Lower lobe of right lung (tissue), 2 donors: ENCODE results near the gene ZAR1. TPM values are rescaled to one million over a fixed set of nuclear protein-coding genes. Genes with fewer than 3 reads are reported as not detected.
"Not testable (repeated sequence)": the region's sequence is repeated elsewhere in the genome, so short reads cannot be mapped to it uniquely, and the experiment has no call there.

Source experiments
- ATAC-seq, 2 donors: fragments of 200-7000 bp; cut with Tn5 transposase; one replicate each; pipeline ENCODE4 v1.9.1; 2020 to 2022; ENCODE audit warnings: mild to moderate bottlenecking in 2 of 2, moderate library complexity in 2 of 2
- DNase-seq: peaks from one replicate; pipeline ENCODE4 v3.0.0-alpha.2; 2020
- H3K27ac ChIP-seq: fragments of 200-600 bp; one replicate; pipeline ENCODE4 v1.8.0; 2022
- H3K27me3 ChIP-seq: fragments of 200-600 bp; one replicate; pipeline ENCODE4 v1.8.0; 2022; ENCODE audit warnings: low read depth
- H3K36me3 ChIP-seq: fragments of 200-600 bp; one replicate; pipeline ENCODE4 v1.8.0; 2022; ENCODE audit warnings: mild to moderate bottlenecking
- H3K4me1 ChIP-seq: fragments of 200-600 bp; one replicate; pipeline ENCODE4 v1.8.0; 2022
- H3K4me3 ChIP-seq: fragments of 200-600 bp; one replicate; pipeline ENCODE4 v1.8.0; 2022; ENCODE audit warnings: mild to moderate bottlenecking
- H3K9me3 ChIP-seq: fragments of 200-600 bp; one replicate; pipeline ENCODE4 v1.8.0; 2022
- intact Hi-C: fragments of 100-400 bp; cut with DNase I; formaldehyde crosslinking; loops from one replicate; pipeline ENCODE4 v1.11.0; 2022
- long read RNA-seq: library from polyadenylated mRNA; unstranded; transcript quantifications from one replicate; pipeline ENCODE4 v2.0.0, GENCODE V29; 2021
- total RNA-seq: library from RNA; stranded (reverse); fragmentation: NEBNext Ultra II Directional; extraction: Animal tissue kit (Norgen Biotek cat#: 25700); gene quantifications from one replicate; pipeline ENCODE4 v1.2.1, GENCODE V29; 2021
- TF ChIP-seq, protein P1 (sequence below): fragments of 200-600 bp; IDR thresholded peaks from one replicate; pipeline ENCODE4 v1.8.0; 2022; ENCODE audit warnings: antibody characterized with exemption, mild to moderate bottlenecking
- donor health status: DM: no; HTN: yes; CAD: no; lungs with severe emphysema.

The ZAR1 gene, protein sequence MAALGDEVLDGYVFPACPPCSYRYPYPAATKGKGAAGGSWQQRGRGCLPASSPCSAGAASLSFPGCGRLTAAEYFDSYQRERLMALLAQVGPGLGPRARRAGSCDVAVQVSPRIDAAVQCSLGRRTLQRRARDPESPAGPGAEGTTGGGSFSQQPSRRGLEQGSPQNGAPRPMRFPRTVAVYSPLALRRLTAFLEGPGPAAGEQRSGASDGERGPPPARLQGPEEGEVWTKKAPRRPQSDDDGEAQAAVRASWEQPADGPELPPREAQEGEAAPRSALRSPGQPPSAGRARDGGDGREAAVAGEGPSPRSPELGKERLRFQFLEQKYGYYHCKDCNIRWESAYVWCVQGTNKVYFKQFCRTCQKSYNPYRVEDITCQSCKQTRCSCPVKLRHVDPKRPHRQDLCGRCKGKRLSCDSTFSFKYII
- total RNA-seq, result not detected
- long read RNA-seq, result 0 reads

DNA sequence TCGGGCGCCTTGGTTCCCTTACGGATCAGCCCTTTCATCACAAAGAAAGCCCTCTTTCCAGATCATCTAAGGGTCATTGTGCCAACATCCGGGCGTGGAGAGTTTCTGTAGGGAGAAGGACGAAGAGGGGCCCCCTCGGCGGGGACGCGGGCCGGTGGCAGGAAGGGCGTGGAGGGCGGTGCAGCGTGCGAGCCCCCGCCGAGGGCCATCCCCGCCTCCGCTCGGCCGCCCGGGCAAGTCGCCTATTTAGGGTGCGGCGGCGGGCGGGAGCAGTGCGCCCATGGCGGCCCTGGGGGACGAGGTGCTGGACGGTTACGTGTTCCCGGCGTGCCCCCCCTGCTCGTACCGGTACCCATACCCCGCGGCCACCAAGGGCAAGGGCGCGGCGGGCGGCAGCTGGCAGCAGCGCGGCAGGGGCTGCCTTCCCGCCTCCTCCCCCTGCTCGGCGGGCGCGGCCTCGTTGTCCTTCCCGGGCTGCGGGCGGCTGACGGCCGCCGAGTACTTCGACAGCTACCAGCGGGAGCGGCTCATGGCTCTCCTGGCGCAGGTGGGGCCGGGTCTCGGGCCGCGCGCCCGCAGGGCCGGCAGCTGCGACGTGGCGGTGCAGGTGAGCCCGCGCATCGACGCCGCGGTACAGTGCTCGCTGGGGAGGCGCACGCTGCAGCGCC, at the start of gene ZAR1:
Gene ZAR1 (plus strand): TSS at position 241 of the 668 bp plus-strand sequence. CDS start 40 bp downstream, at position 281.
- ATAC-seq (peak; percentile 22 to 41), DNase-seq (peak; percentile 45)
- H3K27ac ChIP-seq, result no peak within 1 kb of the TSS

DNA sequence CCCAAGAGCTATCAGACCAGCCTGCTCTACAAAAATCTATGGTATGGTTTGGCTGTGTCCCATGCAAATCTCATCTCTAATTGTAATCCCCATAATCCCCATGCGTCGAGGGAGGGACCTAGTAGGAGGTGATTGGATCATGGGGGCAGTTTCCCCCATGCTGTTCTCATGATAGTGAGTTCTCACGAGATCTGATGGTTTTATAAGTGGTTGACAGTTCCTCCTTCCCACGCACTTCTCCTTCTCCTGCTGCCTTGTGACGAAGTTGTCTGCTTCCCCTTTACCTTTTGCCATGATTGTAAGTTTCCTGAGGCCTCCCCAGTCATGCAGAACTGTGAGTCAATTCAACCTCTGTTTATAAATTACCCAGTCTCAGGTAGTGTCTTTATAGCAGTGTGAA, 49.1 kb upstream of the ZAR1 start:
- intact Hi-C loops, result not testable (repeated sequence)

More for the DNA sequence above, at the start of gene ZAR1:
- H3K9me3 ChIP-seq, result no peaks in the 10 kb centered on the region
- H3K27me3 ChIP-seq, result peaks cover 52% of the 10 kb centered on the region
- peaks cover 8% of the 10 kb centered on the region for H3K4me1 ChIP-seq
- H3K4me3 ChIP-seq, result peak within 1 kb of the TSS; percentile 47
- H3K36me3 ChIP-seq, result no peaks in the 10 kb centered on the region
- intact Hi-C loops, result no loop called here
- TF ChIP-seq, protein P1, sequence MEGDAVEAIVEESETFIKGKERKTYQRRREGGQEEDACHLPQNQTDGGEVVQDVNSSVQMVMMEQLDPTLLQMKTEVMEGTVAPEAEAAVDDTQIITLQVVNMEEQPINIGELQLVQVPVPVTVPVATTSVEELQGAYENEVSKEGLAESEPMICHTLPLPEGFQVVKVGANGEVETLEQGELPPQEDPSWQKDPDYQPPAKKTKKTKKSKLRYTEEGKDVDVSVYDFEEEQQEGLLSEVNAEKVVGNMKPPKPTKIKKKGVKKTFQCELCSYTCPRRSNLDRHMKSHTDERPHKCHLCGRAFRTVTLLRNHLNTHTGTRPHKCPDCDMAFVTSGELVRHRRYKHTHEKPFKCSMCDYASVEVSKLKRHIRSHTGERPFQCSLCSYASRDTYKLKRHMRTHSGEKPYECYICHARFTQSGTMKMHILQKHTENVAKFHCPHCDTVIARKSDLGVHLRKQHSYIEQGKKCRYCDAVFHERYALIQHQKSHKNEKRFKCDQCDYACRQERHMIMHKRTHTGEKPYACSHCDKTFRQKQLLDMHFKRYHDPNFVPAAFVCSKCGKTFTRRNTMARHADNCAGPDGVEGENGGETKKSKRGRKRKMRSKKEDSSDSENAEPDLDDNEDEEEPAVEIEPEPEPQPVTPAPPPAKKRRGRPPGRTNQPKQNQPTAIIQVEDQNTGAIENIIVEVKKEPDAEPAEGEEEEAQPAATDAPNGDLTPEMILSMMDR, result no peak

DNA sequence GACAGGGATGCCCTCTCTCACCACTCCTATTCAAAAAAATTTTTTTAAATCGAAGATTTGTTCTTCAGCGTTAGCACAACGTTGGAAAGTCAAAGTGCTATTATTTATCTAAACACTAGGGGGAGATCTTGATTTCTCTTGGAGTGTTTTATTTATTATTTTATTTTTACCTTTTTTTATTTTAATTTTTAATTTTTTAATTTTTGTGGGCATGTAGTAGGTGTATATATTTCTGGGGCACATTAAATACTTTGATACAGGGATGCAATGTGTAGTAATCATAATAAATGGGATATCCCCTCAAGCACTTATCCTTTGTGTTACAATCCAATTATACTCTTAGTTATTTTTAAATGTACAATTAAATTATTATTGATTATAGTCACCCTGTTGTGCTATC, 44.3 kb upstream of the ZAR1 start:
- H3K27me3 ChIP-seq, result no peaks in the 10 kb centered on the region
- ATAC-seq (no peak), DNase-seq (no peak)
- H3K9me3 ChIP-seq, result no peaks in the 10 kb centered on the region
- TF ChIP-seq, protein P1, result peak; percentile 57
- H3K4me3 ChIP-seq, result no peak overlapping the region
- H3K36me3 ChIP-seq, result no peaks in the 10 kb centered on the region
- H3K4me1 ChIP-seq, result no peaks in the 10 kb centered on the region
- no peak overlapping the region for H3K27ac ChIP-seq
- intact Hi-C loops, result no loop called here

More for the DNA sequence above, 49.1 kb upstream of the ZAR1 start:
- H3K4me3 ChIP-seq, H3K27me3 ChIP-seq, H3K36me3 ChIP-seq, H3K9me3 ChIP-seq, DNase-seq, H3K4me1 ChIP-seq, H3K27ac ChIP-seq, ATAC-seq: not testable (repeated sequence)

DNA sequence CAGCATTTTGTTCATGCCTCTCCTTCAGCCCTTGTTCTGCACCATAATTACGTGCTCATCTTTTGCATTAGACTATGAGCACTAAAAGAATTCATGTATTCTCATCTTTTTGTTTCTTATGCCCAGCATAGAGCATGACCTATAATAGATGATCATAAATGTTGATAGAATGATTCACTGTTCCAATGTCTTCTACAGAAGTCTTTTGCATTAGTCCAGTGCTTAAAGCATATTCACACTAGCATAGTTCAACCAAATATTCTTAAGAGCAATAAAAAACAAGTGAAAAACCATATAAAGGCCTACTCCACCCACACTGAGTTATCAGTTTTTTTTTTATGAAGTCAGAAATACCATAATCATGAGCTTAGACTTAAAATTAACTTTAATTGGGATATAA, 43.4 kb upstream of the ZAR1 start:
- ATAC-seq, result no peak
- no peak overlapping the region for H3K4me3 ChIP-seq
- H3K4me1 ChIP-seq, result no peaks in the 10 kb centered on the region
- intact Hi-C loops, result no loop called here
- H3K36me3 ChIP-seq, result no peaks in the 10 kb centered on the region
- no peak for DNase-seq
- TF ChIP-seq, protein P1, result no peak
- no peak overlapping the region for H3K27ac ChIP-seq
- no peaks in the 10 kb centered on the region for H3K27me3 ChIP-seq
- H3K9me3 ChIP-seq, result no peaks in the 10 kb centered on the region

DNA sequence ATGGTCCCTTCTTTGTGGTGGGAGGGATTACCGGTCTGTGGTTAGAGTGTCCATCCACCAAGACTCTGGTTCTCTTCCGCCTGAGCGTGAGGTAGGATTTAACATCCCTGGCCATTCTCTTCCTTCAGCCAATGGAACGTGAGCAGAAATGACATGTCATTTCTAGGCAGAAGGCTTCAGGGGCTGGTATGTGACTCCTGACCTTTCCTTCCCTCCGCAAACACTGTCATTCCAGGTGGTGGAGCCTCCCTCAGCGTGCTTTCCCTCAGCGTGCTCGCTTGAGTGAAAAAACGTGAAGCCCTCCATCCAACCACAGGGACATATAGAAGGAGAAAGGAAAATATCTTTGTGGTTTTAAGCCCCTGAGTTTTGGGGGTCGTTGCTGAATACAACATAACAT, 40.9 kb upstream of the ZAR1 start:
- Histone ChIP-seq H3K27ac (no peak overlapping the region), H3K4me3 (no peak overlapping the region), H3K4me1 (no peaks in the 10 kb centered on the region), H3K9me3 (no peaks in the 10 kb centered on the region), H3K36me3 (no peaks in the 10 kb centered on the region), H3K27me3 (no peaks in the 10 kb centered on the region)
- DNase-seq (no peak), ATAC-seq (no peak)
- intact Hi-C loops, result no loop called here
- TF ChIP-seq, protein P1, result no peak

DNA sequence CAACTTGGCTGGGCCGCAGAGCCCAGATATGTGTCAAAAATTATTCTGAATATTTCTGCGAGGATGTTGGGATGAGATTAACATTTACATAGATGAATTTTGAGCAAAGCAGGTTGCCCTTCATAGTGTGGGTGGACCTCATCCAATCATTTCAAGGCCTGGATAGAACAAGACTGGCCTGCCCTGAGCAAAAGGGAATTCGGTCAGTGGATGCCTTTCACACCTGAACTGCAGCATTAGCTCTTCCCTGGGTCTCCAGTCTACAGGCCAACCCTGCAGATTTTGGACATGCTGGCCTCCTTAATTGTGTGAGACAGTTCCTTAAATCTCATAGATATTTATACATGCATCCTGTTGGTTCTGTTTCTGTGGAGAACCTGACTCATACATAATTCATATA, 39.3 kb upstream of the ZAR1 start:
- DNase-seq (no peak), ATAC-seq (no peak)
- Histone ChIP-seq H3K36me3 (no peaks in the 10 kb centered on the region), H3K4me3 (no peak overlapping the region), H3K27ac (no peak overlapping the region), H3K27me3 (no peaks in the 10 kb centered on the region), H3K9me3 (no peaks in the 10 kb centered on the region), H3K4me1 (no peaks in the 10 kb centered on the region)
- intact Hi-C loops, result no loop called here
- TF ChIP-seq, protein P1, result no peak

DNA sequence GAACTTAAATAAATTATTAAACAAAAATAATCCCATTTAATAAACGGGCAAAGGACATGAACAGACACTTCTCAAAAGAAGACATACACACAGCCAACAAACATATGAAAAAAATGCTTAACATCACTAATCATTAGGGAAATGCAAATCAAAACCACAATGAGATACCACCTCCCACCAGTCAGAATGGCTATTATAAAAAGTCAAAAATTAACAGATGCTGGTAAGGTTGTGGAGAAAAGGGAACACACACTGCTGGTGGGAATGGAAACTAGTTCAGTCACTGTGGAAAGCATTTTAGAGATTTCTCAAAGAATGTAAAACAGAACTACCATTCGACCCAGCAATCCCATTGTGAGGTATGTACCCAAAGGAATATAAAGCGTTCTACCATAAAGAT, 38.4 kb upstream of the ZAR1 start:
- H3K36me3 ChIP-seq, intact Hi-C loops, ATAC-seq, DNase-seq, H3K4me3 ChIP-seq, H3K27me3 ChIP-seq, H3K27ac ChIP-seq, H3K9me3 ChIP-seq, H3K4me1 ChIP-seq: not testable (repeated sequence)
